ENCODE measurements around the gene PTPRM. TPM values are rescaled to one million over a fixed set of nuclear protein-coding genes. Genes with fewer than 3 reads are reported as not detected.

Gene PTPRM
- total RNA-seq, 1 experiment from 2014 or later = 6.2 TPM

DNA sequence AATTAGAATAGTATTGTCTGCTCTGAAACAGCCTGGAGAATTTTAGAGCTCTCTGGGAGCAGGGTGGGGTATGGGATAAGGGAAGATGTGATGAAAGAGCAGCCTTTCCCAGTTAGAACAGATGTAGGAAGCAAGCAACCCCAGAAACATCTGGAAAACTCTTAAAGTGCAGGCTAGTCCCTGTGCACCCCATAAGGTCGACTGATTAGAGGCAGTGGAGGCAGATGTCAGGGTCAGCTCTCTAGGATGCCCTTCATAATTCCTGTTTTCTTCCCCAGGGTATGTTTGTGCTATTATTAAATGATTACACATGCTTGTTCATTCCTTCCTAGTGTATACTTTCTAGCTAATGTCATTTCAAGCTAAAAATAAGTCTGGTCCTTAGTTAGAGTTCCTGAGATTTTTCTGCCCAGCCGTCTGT is 41.7 kb downstream of the PTPRM start:
- no peak overlapping the region for H3K27ac ChIP-seq (ENCODE audit: insufficient read length, low read depth, low read length)
- no peak overlapping the region for H4K5ac ChIP-seq (ENCODE audit: insufficient read length, low read depth, low read length)
- no peak overlapping the region for H2BK5ac ChIP-seq (ENCODE audit: insufficient read length, low read length)
- H3K27me3 Mint-ChIP-seq (ENCODE audit: low read depth) = no peaks in the 10 kb centered on the region
- no peaks in the 10 kb centered on the region for H3K23me2 ChIP-seq (ENCODE audit: insufficient read length, low read depth, low read length, poor library complexity, severe bottlenecking)
- H2BK120ac ChIP-seq (ENCODE audit: low read depth, low read length, poor library complexity, severe bottlenecking) = no peak overlapping the region
- H4K8ac ChIP-seq (replicated peaks; ENCODE audit: insufficient read length, low read depth, low read length) = no peak overlapping the region
- H4K20me1 ChIP-seq (ENCODE audit: control insufficient read depth, insufficient read depth, insufficient read length) = no peaks in the 10 kb centered on the region
- no peak overlapping the region for H2BK12ac ChIP-seq (ENCODE audit: insufficient read length, low read depth, low read length)
- H4K91ac ChIP-seq (ENCODE audit: insufficient read length, low read depth, low read length) = no peak overlapping the region
- peaks cover 33 to 36% of the 10 kb centered on the region in 2 experiments for H3K4me1 Mint-ChIP-seq
- H3K23ac ChIP-seq (ENCODE audit: insufficient read length, low read depth, low read length) = no peak overlapping the region
- H3K4me1 ChIP-seq (ENCODE audit: insufficient read depth, low read length) = peaks cover 4% of the 10 kb centered on the region; the same call in 1 of the 2 replicates
- H3K79me2 ChIP-seq (ENCODE audit: insufficient read depth, low read length) = no peaks in the 10 kb centered on the region
- H3K4ac ChIP-seq (ENCODE audit: low read depth, low read length) = no peak overlapping the region
- no peaks in the 10 kb centered on the region for H3K27me3 ChIP-seq (ENCODE audit: insufficient read depth, low read length)
- no peak overlapping the region for H3K14ac ChIP-seq (ENCODE audit: insufficient read depth, low read length)
- H3K56ac ChIP-seq (ENCODE audit: insufficient read length, low read depth, low read length) = no peak overlapping the region
- no peak overlapping the region for H3K27ac Mint-ChIP-seq
- H3K9ac ChIP-seq (ENCODE audit: extremely low read depth, insufficient read length, low read length) = no peak overlapping the region
- no peak overlapping the region for H3K4me3 Mint-ChIP-seq
- no peak overlapping the region for H3K18ac ChIP-seq (ENCODE audit: insufficient read length, low read depth, low read length)
- H3K79me1 ChIP-seq (ENCODE audit: insufficient read depth, low read depth, low read length, poor library complexity, severe bottlenecking) = no peaks in the 10 kb centered on the region
- no peak overlapping the region for H3K4me2 ChIP-seq (ENCODE audit: insufficient read depth, insufficient read length, low read length)
- no peaks in the 10 kb centered on the region for H3K9me3 Mint-ChIP-seq
- H2AK5ac ChIP-seq (ENCODE audit: insufficient read length, low read length) = no peak overlapping the region
- no peak overlapping the region for H3T11ph ChIP-seq (ENCODE audit: low read length)
- DNase-seq = no peak
- H2AFZ ChIP-seq (ENCODE audit: low read length) = no peak overlapping the region
- H3K9me3 ChIP-seq (ENCODE audit: control insufficient read depth, low read depth, low read length) = no peaks in the 10 kb centered on the region
- H2BK15ac ChIP-seq (ENCODE audit: low read depth, low read length) = no peak overlapping the region
- no peak overlapping the region for H2BK20ac ChIP-seq (ENCODE audit: low read depth, low read length, poor library complexity, severe bottlenecking)
- WGBS (ENCODE audit: extremely low coverage, insufficient read length, low lambda C conversion rate) = no CpG with 5 or more reads among the region's 2 CpGs
- TF ChIP-seq, protein P1, sequence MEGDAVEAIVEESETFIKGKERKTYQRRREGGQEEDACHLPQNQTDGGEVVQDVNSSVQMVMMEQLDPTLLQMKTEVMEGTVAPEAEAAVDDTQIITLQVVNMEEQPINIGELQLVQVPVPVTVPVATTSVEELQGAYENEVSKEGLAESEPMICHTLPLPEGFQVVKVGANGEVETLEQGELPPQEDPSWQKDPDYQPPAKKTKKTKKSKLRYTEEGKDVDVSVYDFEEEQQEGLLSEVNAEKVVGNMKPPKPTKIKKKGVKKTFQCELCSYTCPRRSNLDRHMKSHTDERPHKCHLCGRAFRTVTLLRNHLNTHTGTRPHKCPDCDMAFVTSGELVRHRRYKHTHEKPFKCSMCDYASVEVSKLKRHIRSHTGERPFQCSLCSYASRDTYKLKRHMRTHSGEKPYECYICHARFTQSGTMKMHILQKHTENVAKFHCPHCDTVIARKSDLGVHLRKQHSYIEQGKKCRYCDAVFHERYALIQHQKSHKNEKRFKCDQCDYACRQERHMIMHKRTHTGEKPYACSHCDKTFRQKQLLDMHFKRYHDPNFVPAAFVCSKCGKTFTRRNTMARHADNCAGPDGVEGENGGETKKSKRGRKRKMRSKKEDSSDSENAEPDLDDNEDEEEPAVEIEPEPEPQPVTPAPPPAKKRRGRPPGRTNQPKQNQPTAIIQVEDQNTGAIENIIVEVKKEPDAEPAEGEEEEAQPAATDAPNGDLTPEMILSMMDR (conservative IDR thresholded peaks at IDR 0.05) = no peak
- H3K36me3 Mint-ChIP-seq (ENCODE audit: insufficient read depth in 1 of 3, low read depth in 3 of 3) = no peaks in the 10 kb centered on the region
